GM12878 (cell line): ENCODE data around the gene KIRREL3. TPM values are rescaled to one million over a fixed set of nuclear protein-coding genes. Genes with fewer than 3 reads are reported as not detected.

Experiments used
- ATAC-seq: fragments of 200-7000 bp; cut with Tn5 transposase; 3 replicates; pipeline ENCODE4 v1.9.1; 2020; ENCODE audit warnings: mild to moderate bottlenecking, moderate library complexity
- BruUV-seq: library from RNA; stranded (reverse); fragments of 400-500 nt; replicated peaks from 2 replicates; lab custom pipeline; 2021; lab: Mats Ljungman, UMichigan
- CTCF ChIA-PET: fragments of 300-600 bp; sonication (Branson Sonifier 250); formaldehyde crosslinking; extraction: SDS; loops from one replicate; lab custom pipeline; 2021; ENCODE audit warnings: inconsistent platforms; lab: Yijun Ruan, JAX
- POLR2A ChIA-PET: fragments of 350-600 bp; formaldehyde crosslinking; extraction: SDS; loops from one replicate; lab custom pipeline; 2021; ENCODE audit warnings: inconsistent platforms; lab: Charles Lee
- RAD21 ChIA-PET: fragments of 300-600 bp; sonication (Branson Sonifier 250); formaldehyde crosslinking; loops from one replicate; lab custom pipeline; 2023; ENCODE audit warnings: antibody characterized with exemption; ENCODE audit not compliant: unreplicated experiment; lab: Charles Lee
- SMC1A ChIA-PET: fragments of 300-600 bp; sonication (Branson Sonifier 250); formaldehyde crosslinking; loops from one replicate; lab custom pipeline; 2023; ENCODE audit not compliant: unreplicated experiment, uncharacterized antibody; lab: Charles Lee
- DNase-seq: peaks from one replicate; pipeline ENCODE4 v3.0.0-alpha.2; 2011; ENCODE audit warnings: low read depth, low spot score
- FAIRE-seq: peaks from 3 replicates; lab custom pipeline; 2011; peaks lifted over from hg19 to GRCh38; lab: Jason Lieb, UNC
- H2AFZ ChIP-seq: 2 replicates; pipeline ENCODE4 v1.6.0; 2011; ENCODE audit warnings: low read depth, low read length, control low read depth; ENCODE audit not compliant: control insufficient read depth
- H3K27ac ChIP-seq: 2 replicates; pipeline ENCODE4 v1.5.1; 2011; ENCODE audit warnings: control low read depth; ENCODE audit not compliant: control insufficient read depth, insufficient read depth
- H3K27me3 ChIP-seq, 2 experiments: replicated peaks in 1 of 2; 2 replicates each; pipeline versions ENCODE4 v1.6.0 to v1.6.1; 2011; ENCODE audit warnings: low read length in 1 of 2; ENCODE audit not compliant: control insufficient read depth in 2 of 2, insufficient read depth in 2 of 2
- H3K36me3 ChIP-seq, 2 experiments: 2 replicates each; pipeline ENCODE4 v1.5.1; 2011; ENCODE audit warnings: low read length in 1 of 2; ENCODE audit not compliant: control insufficient read depth in 2 of 2, insufficient read depth in 2 of 2
- H3K4me1 ChIP-seq: 2 replicates; pipeline ENCODE4 v1.6.1; 2011; ENCODE audit warnings: mild to moderate bottlenecking, low read length, moderate library complexity, mixed read lengths; ENCODE audit not compliant: control insufficient read depth, insufficient read depth
- H3K4me2 ChIP-seq: 2 replicates; pipeline ENCODE4 v1.6.0; 2011; ENCODE audit warnings: control low read depth; ENCODE audit not compliant: control insufficient read depth, insufficient read depth
- H3K4me3 ChIP-seq: fragments of 200-600 bp; sonication (generic); 2 replicates; pipeline ENCODE4 v1.5.1; 2016
- H3K79me2 ChIP-seq: 2 replicates; pipeline ENCODE4 v1.6.0; 2011; ENCODE audit warnings: low read length; ENCODE audit not compliant: control insufficient read depth, insufficient read depth
- H3K9ac ChIP-seq: 2 replicates; pipeline ENCODE4 v1.8.0; 2011; ENCODE audit warnings: low read length, control low read depth, mixed read lengths; ENCODE audit not compliant: control insufficient read depth, insufficient read depth
- H3K9me3 ChIP-seq: replicated peaks from 3 replicates; pipeline ENCODE4 v1.5.1; 2011; ENCODE audit warnings: mild to moderate bottlenecking, low read length; ENCODE audit not compliant: control insufficient read depth, insufficient read depth
- H4K20me1 ChIP-seq: 2 replicates; pipeline ENCODE4 v1.6.0; 2011; ENCODE audit not compliant: control insufficient read depth, insufficient read depth
- BCL3 ChIP-seq: IDR thresholded peaks from 2 replicates; pipeline ENCODE4 v1.6.1; 2011; ENCODE audit warnings: borderline replicate concordance, low read depth, mild to moderate bottlenecking, moderate library complexity, low read length; ENCODE audit not compliant: insufficient read depth, poor library complexity, severe bottlenecking
- BRCA1 ChIP-seq: IDR thresholded peaks from 2 replicates; pipeline ENCODE4 v1.6.1; 2011; ENCODE audit warnings: low read depth, low read length, improper control_type of control experiment
- CBFB ChIP-seq: IDR thresholded peaks from 2 replicates; pipeline ENCODE4 v1.6.1; 2016; ENCODE audit warnings: antibody characterized with exemption, low read depth
- CEBPZ ChIP-seq: fragments of 150-350 bp; IDR thresholded peaks from 2 replicates; pipeline ENCODE4 v1.6.1; 2016; ENCODE audit warnings: low read depth, low read length
- EP300 ChIP-seq, 2 experiments: fragments of 150-350 bp in 1 of 2; IDR thresholded peaks; 2 replicates each; pipeline ENCODE4 v1.6.1; 2011 to 2012; ENCODE audit warnings: low read depth in 2 of 2, low read length in 2 of 2, borderline replicate concordance in 1 of 2, improper control_type of control experiment in 1 of 2, inconsistent platforms in 1 of 2; ENCODE audit not compliant: control insufficient read depth in 1 of 2
- FOS ChIP-seq: IDR thresholded peaks from 3 replicates; pipeline ENCODE4 v1.6.1; 2011; ENCODE audit warnings: borderline replicate concordance; ENCODE audit not compliant: insufficient read length; ENCODE audit errors: extremely low read depth
- NFIC ChIP-seq: IDR thresholded peaks from 2 replicates; pipeline ENCODE4 v1.6.1; 2012; ENCODE audit warnings: low read depth, mild to moderate bottlenecking, inconsistent platforms, low read length, moderate library complexity
- NFYB ChIP-seq: IDR thresholded peaks from 2 replicates; pipeline ENCODE4 v1.6.1; 2011; ENCODE audit warnings: low read depth, mild to moderate bottlenecking, low read length, improper control_type of control experiment, moderate library complexity; ENCODE audit not compliant: insufficient read depth
- PBX3 ChIP-seq: IDR thresholded peaks from 2 replicates; pipeline ENCODE4 v1.6.1; 2011; ENCODE audit warnings: mild to moderate bottlenecking, low read depth, low read length, moderate library complexity; ENCODE audit not compliant: insufficient replicate concordance
- RBBP5 ChIP-seq: fragments of 200-600 bp; sonication (generic); conservative IDR thresholded peaks from 2 replicates; pipeline ENCODE4 v1.6.1; 2016
- SMAD1 ChIP-seq: fragments of 450-650 bp; IDR thresholded peaks from 2 replicates; pipeline ENCODE4 v1.6.1; 2018; ENCODE audit warnings: mild to moderate bottlenecking, low read depth; ENCODE audit not compliant: partially characterized antibody
- SMAD5 ChIP-seq: IDR thresholded peaks from 2 replicates; pipeline ENCODE4 v1.6.1; 2016; ENCODE audit warnings: antibody characterized with exemption, low read depth
- SREBF1 ChIP-seq: IDR thresholded peaks from 2 replicates; pipeline ENCODE4 v1.6.1; 2012; ENCODE audit warnings: mild to moderate bottlenecking, low read length
- STAT1 ChIP-seq: fragments of 450-650 bp; conservative IDR thresholded peaks from 2 replicates; pipeline ENCODE4 v1.6.1; 2014; ENCODE audit warnings: antibody characterized with exemption, mild to moderate bottlenecking
- TCF3 ChIP-seq: IDR thresholded peaks from 2 replicates; pipeline ENCODE4 v1.6.1; 2012; ENCODE audit warnings: low read depth, mild to moderate bottlenecking, low read length, borderline replicate concordance; ENCODE audit not compliant: insufficient read depth
- USF2 ChIP-seq: IDR thresholded peaks from 2 replicates; pipeline ENCODE4 v1.6.1; 2011; ENCODE audit warnings: low read depth, low read length, improper control_type of control experiment, borderline replicate concordance
- YBX1 ChIP-seq: fragments of 450-650 bp; IDR thresholded peaks from 2 replicates; pipeline ENCODE4 v1.6.1; 2016; ENCODE audit warnings: antibody characterized with exemption
- ZNF274 ChIP-seq: IDR thresholded peaks from one replicate; pipeline ENCODE4 v1.8.0; 2011; ENCODE audit not compliant: insufficient read length, insufficient read depth
- ZNF622 ChIP-seq: fragments of 450-650 bp; IDR thresholded peaks from 2 replicates; pipeline ENCODE4 v1.6.1; 2017; ENCODE audit warnings: mild to moderate bottlenecking, inconsistent platforms
- WGBS: methylation state at CpG from one replicate; pipeline ENCODE4 v1.1.6; 2016; ENCODE audit warnings: low lambda C conversion rate; ENCODE audit not compliant: insufficient replicate concordance, insufficient coverage; ENCODE audit errors: missing lambda C conversion rate; 5-methylcytosine and 5-hydroxymethylcytosine counted together
- in situ Hi-C: fragments of 300-500 bp; cut with MboI; formaldehyde crosslinking; loops from 9 replicates; pipeline ENCODE4 v1.14.3; 2018; ENCODE audit warnings: mixed read lengths
- intact Hi-C: fragments of 100-400 bp; cut with micrococcal nuclease; formaldehyde crosslinking; loops from one replicate; pipeline ENCODE4 v1.14.2; 2022; ENCODE audit not compliant: unreplicated experiment
- polyA plus RNA-seq, 11 experiments: library from polyadenylated mRNA; depleted of rRNA in 4 of 11; unstranded in 6 of 11; stranded (reverse) in 5 of 11; fragments of >200 nt; fragmentation: Nextera tagmentation in 4 of 11; fragmentation: Illumina TruSeq in 1 of 11; extraction: Ambion mirVana in 4 of 11; extraction: Trizol in 1 of 11; gene quantifications; 1 replicate in 1 of 11; 2 replicates in 10 of 11; pipeline versions ENCODE4 v1.2.1 to v1.2.3, GENCODE V29; 2011 to 2016; ENCODE audit warnings: inconsistent platforms in 2 of 11, missing spikeins in 2 of 11, low read depth in 1 of 11
- total RNA-seq, 4 experiments: library from RNA; depleted of rRNA in 3 of 4; stranded (reverse); fragments of >200 nt in 3 of 4; fragmentation: Illumina TruSeq in 1 of 4; extraction: Trizol in 1 of 4; gene quantifications; 2 replicates each; pipeline versions ENCODE4 v1.2.1 to v1.2.3, GENCODE V29; 2013 to 2021

KIRREL3 gene
- total and polyA plus RNA-seq, 10 of the 15 experiments (the other 5 are each of a cell fraction or from before 2014, with no cell fraction given), result under 0.01 TPM; not detected in 9

GRCh38 chr11:126838779-126839178, 161.8 kb downstream of the KIRREL3 start:
- TF ChIP-seq EP300 (IDR thresholded peaks at IDR 0.05; ENCODE audit: borderline replicate concordance in 1 of 2, control insufficient read depth in 1 of 2, low read depth in 2 of 2, low read length in 2 of 2) (no peak), NFIC (no peak), NFYB (no peak), USF2 (no peak), SMAD5 (no peak), BRCA1 (no peak), RBBP5 (no peak), FOS (no peak), ZNF622 (no peak), CEBPZ (no peak), BCL3 (no peak), YBX1 (no peak), STAT1 (no peak), CBFB (no peak), PBX3 (no peak), SMAD1 (no peak), TCF3 (no peak), ZNF274 (no peak), SREBF1 (no peak)
- intact Hi-C loops, result no loop called here
- Histone ChIP-seq H3K4me3 (no peak overlapping the region), H3K36me3 (no peaks in the 10 kb centered on the region), H3K27ac (no peak overlapping the region), H3K4me2 (no peak overlapping the region), H3K4me1 (no peaks in the 10 kb centered on the region), H3K9me3 (no peaks in the 10 kb centered on the region; the same call in 2 of the 3 replicates), H3K27me3 (peaks cover 0 to 3% of the 10 kb centered on the region in 2 experiments; a peak in 2 of 4 replicates), H3K79me2 (no peaks in the 10 kb centered on the region), H2AFZ (no peak overlapping the region), H4K20me1 (no peaks in the 10 kb centered on the region), H3K9ac (no peak overlapping the region)
- ChIA-PET RAD21 (no interaction called here), POLR2A (no interaction called here), SMC1A (no interaction called here), CTCF (no interaction called here)
- BruUV-seq, result no TSS peak
- DNase-seq (no peak), FAIRE-seq (no peak), ATAC-seq (no peak)
- in situ Hi-C loops, result no loop called here
- 3% methylated on average over 5 of the region's 5 CpGs for WGBS
